Activated CD8-positive, alpha-beta memory T cell treated with anti-CD3 and anti-CD28 coated beads, Interleukin-2, amount 50 U/mL, for 4 hours (primary cell): ENCODE measurements around the gene ZNF263.
"Not testable (repeated sequence)": the region's sequence is repeated elsewhere in the genome, so short reads cannot be mapped to it uniquely, and the experiment has no call there.

Source experiments
- DNase-seq: peaks from one replicate; pipeline ENCODE4 v3.0.0-alpha.2; 2020

ZNF263 gene

GRCh38 chr16:3270718-3271117 lies 12.6 kb upstream of the ZNF263 start:
- not testable (repeated sequence) for DNase-seq

- not testable (repeated sequence) for DNase-seq
These were observed 12.0 kb upstream of the ZNF263 start for GRCh38 chr16:3271281-3271680.

- no peak for DNase-seq
These were observed 8.8 kb upstream of the ZNF263 start for GRCh38 chr16:3274490-3274889.

GRCh38 chr16:3274947-3275346 lies 8.3 kb upstream of the ZNF263 start:
- DNase-seq = no peak

GRCh38 chr16:3276679-3277078 lies 6.6 kb upstream of the ZNF263 start:
- DNase-seq = no peak

- no peak for DNase-seq
These were observed 2.0 kb upstream of the ZNF263 start for GRCh38 chr16:3281222-3281820.

- DNase-seq = no peak
These were observed 1.1 kb upstream of the ZNF263 start for GRCh38 chr16:3282103-3282729.

GRCh38 chr16:3283543-3284447 lies 504 bp downstream of the ZNF263 start:
- DNase-seq = no peak

- no peak for DNase-seq
These were observed 1.8 kb downstream of the ZNF263 start for GRCh38 chr16:3285131-3285530.

GRCh38 chr16:3289998-3290673 lies 6.8 kb downstream of the ZNF263 start:
- no peak for DNase-seq

GRCh38 chr16:3292604-3293003 lies 9.3 kb downstream of the ZNF263 start:
- DNase-seq = no peak

GRCh38 chr16:3295209-3295608 lies 11.9 kb downstream of the ZNF263 start:
- DNase-seq = no peak

GRCh38 chr16:3295783-3296182 lies 12.5 kb downstream of the ZNF263 start:
- DNase-seq = no peak

- DNase-seq = no peak
These were observed 21.1 kb downstream of the ZNF263 start for GRCh38 chr16:3304370-3304769.

GRCh38 chr16:3305109-3306068 lies 22.1 kb downstream of the ZNF263 start, which contains the start of the genes TIGD7 and ZNF75A:
Gene TIGD7, minus strand, starts transcription at chr16:3305430. Its CDS starts 4,816 bp downstream, at chr16:3300614.
Gene ZNF75A, plus strand, starts transcription at chr16:3305497. Its CDS starts 2,932 bp downstream, at chr16:3308429.
- peak; percentile 83 for DNase-seq

GRCh38 chr16:3306078-3306477 lies 22.8 kb downstream of the ZNF263 start:
- no peak for DNase-seq

- no peak for DNase-seq
These were observed 28.2 kb downstream of the ZNF263 start for GRCh38 chr16:3311496-3311895.

- DNase-seq = no peak
These were observed 34.2 kb downstream of the ZNF263 start for GRCh38 chr16:3317315-3317999.

- DNase-seq = no peak
These were observed 38.5 kb downstream of the ZNF263 start for GRCh38 chr16:3321816-3322215.

GRCh38 chr16:3327514-3327913 lies 44.2 kb downstream of the ZNF263 start:
- DNase-seq = no peak

- DNase-seq = no peak
These were observed 44.8 kb downstream of the ZNF263 start for GRCh38 chr16:3328104-3328503.
